HG03342 (cell line): Measurements from ENCODE around the gene CTAGE1.

ENCODE experiments used
- ATAC-seq: cut with Tn5 transposase; IDR thresholded peaks from one replicate; pipeline ENCODE4 v1.9.1; 2021; ENCODE audit warnings: mild to moderate bottlenecking, moderate library complexity; ENCODE audit not compliant: unreplicated experiment

Gene CTAGE1

DNA sequence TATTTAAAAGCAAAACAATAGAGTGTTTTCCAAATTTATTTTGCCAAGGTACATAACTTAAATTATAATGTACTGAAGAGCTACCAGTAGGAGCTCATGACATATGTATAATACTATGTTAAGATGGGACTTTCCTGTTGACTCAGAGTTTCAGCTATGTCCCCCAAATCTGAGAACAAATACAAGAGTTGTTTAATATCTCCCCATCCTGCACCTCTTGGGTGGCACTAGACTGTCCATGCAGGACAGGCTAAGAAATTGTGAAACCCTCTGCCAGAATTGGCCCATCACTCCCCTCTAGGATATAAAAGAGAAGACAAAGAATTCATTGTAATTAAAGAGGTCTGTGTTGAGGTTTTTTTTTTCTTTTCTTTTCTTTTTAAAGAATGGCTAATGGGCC is 21.7 kb upstream of the CTAGE1 start:
- no peak for ATAC-seq

DNA sequence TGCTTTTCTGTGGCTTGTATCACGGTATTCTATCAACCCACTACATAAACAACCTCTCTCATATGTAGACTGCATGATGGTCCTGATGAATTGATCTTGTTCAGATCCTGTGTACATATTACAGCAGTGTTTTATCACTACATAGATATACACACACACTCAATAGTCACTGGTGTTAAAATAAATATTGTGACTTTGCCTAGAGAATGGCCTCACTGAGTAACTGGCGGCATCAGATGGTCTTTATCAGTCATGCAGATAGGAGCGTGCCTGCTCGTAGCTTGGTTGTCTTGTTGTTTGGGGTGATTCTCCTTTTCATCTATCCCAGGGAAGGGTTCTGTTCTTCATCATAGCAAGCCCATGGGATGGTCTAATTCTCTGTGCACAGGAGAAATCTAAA is 18.4 kb upstream of the CTAGE1 start:
- ATAC-seq: no peak

DNA sequence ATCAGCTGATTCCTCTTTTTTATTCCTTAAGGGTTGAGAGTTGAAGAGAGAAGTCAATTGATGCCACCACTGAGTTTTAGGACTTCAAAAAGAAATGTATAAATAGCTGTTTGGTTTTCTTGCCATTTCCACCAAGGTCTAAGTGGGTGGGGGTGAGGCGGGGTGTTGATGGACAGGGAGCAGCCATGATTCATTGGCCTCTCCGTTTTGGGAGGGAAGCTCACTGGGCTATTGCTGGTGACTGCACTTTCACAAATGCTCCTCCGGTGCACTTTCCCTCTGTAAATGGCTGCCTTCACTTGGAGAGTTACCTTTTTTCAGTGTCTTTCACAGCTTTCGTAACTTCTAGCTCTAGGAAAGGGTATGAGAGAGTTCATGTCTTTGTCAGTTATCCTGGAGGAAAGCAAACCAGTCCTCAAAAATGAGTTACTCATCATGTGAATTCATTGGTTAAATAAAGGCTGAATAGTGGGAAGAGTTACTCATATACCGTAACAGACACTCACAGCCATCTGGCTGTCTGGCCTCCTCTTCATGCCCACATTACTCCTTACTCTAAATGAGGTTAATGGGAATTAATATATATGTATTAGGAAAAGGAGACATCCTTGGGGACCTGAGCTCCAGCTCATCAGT is 17.4 kb upstream of the CTAGE1 start:
- ATAC-seq: no peak

DNA sequence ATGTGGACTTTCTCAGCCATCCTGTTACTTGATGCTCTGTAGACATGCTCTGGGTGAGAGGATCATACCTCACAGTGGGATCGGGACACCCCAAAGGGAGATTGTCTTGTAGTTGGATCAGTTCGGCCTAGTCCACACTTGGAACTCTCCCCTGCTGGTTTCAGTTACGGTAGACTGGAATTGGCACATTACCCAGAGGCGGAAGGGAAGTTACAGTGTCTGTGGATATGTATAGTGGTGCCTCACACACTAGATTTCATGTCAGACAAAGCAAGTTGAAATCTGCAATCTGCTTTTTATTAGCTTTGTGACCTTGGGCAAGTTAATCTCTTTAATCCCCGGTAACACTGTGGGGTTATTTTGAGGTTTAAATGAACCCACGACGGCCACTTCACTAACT is 16.2 kb upstream of the CTAGE1 start:
- no peak for ATAC-seq

DNA sequence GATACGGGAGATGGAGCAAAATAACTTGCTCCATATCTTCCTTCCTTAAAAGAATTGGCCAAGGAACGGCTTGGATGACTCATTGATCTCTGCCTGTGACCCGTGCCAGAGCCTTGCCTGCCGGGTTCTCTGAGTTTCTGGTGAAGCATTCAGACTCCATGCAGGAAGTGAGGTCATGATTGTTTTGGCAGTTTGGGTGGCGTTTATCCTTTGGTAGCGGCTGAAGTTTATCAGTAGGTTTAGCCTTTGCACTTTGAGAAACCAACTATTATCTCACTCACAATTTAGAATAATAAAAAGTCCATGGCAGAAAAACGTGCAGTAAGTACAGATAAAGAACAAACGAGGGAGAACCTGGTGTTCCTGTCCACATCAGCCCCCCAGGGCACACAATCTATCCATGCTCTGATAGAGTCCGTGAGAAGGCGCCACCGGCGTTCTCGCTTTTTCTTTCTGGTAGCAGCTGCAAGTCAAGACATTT is 15.0 kb upstream of the CTAGE1 start:
- ATAC-seq: no peak

DNA sequence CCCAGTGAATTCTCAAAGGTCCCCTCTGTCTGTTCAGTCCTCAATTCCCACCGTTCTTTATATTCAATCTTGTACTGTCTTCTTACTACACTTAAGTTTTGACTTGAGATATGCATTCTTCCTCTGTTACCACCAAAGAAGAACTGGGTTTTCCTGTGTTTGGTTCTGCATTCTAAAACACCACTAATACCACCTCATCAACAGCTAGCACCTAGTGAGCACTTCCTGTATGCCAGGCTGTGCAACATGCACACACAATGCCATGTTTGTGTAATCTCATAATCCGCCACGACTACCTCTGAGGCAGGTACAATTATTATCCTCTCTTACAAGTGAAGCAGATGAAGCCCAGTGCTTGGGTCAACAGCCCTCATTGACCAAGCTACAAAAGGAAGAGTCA is 11.8 kb upstream of the CTAGE1 start:
- no peak for ATAC-seq

DNA sequence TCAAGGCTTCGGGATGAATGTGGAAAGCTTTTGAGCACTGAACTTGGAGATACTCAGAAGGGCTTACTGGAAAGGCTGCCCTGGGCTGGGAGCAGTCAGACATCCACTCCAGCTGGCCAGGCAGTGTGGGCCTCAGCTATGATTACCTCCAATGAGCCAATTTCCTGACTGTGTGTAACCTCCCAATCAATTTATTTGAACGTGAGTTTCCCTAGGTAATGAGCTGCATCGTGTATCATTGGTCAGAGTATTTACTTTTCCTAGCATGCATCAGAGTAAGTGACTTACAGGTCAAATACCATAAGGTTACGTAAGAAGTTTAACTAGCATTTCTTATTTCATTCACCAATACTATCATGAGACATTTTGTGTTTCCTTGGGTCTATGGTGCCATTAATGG is 11.0 kb upstream of the CTAGE1 start:
- no peak for ATAC-seq

DNA sequence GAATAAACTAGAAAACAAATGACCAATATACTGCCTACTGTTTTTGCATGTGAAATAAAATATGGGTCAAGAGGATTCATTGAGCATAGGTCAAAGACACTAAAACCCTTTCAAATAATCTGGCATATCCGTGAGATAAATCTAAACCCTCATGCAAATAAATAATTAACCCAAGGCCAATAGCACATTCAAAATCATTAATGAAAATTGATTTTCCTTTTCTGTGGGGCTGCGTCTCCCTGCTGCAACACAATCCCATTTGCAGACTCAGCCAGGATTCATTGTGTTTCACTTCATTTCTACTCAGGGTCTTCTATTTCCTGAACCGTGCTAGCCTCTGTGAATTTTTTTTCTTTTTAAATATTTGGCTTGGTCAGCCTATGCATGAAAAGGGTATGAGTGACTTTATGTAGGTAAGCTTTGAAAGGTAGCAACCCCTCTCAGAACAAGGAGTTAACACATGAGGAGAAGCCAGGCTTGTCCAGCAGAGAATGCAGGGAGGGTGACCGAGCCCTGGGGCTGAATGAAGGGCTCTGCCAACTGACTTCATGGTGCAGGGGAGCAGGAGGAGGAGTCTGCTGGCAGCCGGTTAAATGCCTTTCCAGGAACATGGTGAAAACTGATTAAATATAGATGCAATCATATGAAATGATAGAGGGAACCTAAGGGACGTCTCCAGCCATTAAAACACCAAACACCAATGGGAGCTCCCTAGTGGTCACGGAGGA is 10.3 kb upstream of the CTAGE1 start:
- no peak for ATAC-seq

DNA sequence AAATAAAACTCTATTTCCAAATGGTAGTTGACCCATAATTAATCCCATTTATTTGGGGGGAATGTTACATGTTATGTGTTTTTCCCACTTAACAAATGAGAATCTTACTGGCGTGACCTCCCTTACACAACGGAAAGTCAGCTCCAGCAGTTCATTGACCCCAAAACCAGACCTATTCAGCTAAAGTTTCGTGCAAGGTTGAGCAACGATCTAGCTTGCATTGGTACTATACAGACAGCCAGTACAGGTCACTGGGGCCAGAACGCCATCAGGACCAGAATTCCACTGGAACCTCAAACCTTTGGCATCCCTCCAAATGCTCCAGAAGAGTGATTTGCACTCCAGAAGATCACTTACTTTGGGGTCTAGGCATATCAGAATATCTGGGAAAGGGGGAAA is 6.8 kb upstream of the CTAGE1 start:
- no peak for ATAC-seq

DNA sequence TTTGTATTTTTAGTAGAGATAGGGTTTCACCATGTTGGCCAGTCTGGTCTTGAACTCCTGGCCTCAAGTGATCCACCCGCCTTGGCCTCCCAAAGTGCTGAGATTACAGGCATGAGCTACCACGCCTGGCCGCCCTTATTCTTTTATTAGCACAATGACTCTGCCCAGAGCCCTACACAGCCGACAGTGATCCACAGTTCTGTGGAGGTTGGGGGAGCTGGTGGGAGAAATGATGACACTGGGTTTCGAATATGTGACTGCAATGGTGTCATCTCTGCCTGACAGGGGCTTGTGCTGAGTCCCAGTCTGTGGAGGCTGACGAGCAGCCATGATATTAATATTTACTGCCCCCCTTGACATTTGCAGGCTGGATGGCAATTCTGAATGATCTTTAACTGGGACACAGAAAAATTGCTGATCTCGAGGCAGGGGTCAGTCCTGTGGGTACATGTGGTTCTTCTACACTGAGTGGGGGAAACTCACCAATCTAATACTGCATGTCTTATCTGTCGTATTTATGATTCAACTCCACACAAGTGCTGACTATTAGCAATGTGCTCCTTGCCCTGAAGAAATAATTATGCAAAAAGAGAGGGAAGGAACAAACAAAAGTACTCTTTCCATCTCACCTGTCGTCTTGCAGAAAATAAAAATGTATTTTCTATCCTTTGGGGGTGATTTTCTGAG is 6.3 kb upstream of the CTAGE1 start:
- ATAC-seq: no peak

DNA sequence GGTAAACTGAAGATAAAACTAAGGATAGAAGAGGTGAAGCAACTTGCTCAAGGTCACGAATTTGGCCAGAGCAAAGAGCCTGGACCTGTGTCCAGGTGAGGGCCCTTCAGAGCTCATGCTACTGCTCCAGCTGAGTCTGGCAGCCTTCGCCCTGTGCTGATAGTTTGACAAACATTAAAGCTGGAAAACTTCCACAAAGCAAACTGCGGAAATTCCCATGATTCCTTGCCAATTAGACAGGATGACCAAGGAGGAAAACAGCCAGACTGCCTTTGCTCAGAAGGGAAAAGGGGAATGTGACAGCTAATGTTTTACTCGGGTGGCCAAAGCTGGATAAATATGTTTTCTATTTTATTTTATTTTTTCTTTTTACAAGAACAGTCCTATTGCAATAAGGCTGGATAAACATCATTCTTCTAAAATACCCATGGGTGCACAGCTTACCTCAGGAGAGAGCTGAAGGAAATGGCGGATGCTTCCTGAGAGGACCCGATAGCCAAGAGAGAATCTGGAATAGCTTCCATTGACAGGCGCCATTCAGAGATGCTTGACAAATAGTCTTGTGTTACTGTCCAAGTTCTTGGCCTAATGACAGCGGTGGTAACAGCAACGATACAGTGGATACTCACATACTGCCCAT is 5.3 kb upstream of the CTAGE1 start:
- ATAC-seq: no peak

DNA sequence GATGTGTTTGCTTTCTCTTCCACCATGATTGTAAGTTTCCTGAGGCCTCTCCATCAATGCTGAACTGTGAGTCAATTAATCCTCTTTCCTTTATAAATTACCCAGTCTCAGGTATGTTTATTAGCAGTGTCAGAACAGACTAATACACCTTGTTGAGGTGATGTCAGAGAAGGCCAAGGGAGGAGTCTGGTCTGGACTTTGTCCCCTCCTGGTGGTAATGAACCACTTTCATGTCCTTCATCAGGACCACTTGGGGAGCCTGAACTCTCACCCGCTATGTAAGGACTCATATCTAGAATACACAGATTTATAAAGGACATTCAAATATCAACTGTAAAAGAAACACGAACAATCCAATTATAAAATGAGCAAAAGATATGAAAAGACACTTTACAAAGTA is 2.9 kb upstream of the CTAGE1 start:
- ATAC-seq: no peak

DNA sequence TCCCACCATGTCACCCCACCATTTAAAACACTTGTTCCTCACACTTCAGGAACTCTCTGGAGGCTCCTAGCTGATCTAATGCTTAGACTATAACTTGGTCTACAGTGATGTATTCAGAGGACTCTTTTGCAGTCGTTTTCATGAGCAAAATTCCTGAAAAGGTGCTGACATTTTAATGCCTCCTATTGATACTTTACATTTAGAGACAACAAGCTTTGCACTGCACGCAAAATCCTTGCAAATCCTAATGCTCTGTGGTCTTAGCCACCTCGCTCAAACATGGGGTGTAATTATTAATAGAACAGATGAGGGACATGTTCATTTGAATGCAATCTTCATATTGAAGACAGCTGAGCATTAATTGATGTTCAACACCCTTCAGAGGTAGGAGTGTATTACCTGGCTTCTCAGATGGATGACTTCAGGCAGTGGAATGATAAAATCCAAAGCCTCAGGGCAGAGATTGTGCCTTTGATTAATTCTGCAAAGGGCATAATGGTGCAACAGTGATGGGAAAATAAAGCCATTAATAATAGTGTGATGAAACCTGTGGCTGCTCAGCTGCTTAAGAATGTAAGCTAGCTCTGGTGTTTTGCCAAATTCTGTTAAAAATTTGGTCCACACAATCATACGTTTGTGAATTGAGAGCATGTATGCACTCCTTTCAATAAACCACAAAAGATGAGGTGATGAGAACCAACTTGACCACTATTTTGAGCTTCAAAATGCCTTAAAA is 5.4 kb downstream of the CTAGE1 start:
- ATAC-seq: no peak

DNA sequence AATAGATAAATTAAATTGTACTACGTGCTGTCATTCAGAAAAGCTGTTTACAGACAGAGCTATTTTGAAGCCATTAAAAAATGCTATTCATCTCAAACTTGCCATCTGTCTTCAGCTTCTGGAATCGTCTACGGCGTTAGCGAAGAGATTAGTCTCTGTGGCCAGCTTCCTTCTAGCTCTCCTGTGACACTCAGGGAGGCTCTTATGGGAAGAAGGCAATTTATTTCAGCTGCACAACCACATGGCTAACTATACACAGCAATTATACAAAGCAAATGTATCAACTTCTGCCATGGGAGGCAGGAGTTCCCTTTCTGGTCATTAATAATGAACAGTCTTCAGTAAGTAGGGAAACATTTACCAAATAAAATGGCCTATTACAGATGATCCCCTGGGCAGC is 6.3 kb downstream of the CTAGE1 start:
- ATAC-seq: no peak

DNA sequence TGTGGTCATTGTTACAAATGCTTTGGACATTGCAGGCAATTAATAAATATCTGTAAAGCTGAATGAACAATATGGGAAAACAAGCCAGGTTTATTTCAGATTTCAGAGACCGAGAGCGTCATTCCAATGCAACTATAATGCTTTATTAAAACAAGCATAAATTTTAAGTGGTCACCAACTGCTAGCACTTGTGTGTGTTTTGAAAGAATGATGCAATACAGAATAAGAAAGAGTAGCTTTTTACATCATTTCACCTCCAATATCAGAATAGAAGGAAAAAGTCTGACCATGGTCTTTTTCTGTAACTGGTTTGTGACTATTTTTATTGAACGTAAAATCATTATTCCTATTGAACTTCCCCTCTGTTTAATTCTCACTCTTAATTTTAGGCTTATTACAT is 7.6 kb downstream of the CTAGE1 start:
- no peak for ATAC-seq

DNA sequence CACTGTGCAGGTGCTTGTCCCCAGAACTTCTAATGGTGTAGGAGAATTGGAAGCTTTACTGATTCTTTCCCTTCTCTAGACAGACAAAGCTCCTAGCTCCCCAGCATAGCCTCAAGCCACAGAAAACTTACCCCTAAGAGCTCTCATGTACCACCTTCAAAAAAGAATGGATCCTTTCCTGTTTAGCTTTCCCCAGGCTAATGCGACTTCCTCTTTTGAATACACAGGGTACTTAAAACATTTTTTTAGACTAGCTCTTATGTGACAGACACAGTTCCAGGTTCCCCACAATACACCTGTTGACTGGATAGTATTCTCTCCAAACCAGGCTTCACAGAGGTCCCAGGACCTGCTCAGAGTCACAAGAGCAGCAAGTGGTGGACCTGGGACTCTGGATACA is 8.3 kb downstream of the CTAGE1 start:
- ATAC-seq: no peak

DNA sequence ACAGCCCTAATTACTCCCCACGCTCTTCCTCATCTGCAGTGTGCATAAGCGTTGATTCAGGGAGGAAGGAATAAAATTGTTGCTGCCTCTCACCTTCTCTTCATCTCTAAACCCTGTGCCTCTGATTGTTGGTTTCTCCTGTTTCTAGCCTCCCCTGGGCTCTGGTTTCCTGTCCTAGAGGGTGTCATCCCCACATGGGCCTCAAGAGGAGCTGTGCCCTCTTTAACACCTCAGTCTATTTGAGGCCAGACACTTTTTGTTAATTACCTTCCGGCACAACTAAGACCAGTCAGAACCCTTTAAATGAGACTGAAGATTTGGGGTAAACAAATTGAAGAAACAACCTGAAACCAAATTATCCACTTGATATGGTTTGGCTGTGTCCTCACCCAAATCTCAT is 9.7 kb downstream of the CTAGE1 start:
- no peak for ATAC-seq

DNA sequence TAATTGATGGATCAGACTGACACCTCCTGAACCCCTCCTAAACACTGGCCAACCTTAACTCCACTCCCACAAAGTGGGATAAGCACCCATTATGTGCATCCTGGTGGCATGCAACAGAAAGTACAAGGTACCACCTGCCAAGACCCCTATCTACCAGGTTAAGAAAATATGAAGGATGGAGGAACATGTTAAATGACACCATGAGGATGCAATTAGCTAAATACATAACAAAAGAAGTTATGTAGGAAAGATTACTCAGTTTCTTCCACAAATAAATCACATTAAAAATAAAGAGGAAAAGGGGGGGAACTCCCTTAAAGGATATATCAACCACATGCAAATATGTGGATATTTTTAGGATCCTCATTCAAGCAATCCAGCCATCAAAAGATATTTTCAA is 12.6 kb downstream of the CTAGE1 start:
- no peak for ATAC-seq

DNA sequence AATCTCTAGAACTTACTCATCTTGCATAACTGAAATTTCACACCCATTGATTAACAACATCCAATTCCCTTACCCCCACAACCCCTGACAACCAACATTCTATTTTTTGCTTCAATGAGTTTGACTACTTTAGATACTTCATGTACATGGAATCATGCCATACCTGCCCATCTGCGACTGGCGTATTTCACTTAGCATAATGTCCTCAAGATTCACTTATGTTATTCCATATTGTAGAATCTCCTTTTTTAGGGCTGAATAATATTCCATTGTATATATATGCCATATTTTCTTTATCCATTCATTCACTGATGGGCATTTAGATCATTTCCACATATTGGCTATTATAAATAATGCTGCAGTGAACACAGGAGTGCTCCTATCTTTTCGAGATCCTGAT is 13.8 kb downstream of the CTAGE1 start:
- no peak for ATAC-seq

DNA sequence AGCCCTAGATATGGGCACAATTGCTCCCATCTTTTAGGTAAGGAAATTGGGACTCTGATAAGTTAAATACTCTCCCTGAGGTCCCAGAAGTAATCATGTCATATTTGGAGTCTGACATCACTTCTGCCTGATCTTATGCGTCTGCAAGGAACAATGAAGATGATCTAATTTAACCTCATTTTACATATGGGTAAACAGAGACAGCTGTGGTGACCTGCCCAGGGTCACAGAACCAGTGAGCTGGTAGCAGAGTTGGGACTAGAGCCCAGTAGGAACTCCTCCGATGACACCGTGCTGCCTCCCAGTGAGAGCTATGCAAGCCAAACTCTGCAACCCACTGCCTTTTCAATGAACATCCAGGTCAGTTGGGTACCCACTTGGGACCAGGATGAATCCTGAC is 17.8 kb downstream of the CTAGE1 start:
- ATAC-seq: no peak

DNA sequence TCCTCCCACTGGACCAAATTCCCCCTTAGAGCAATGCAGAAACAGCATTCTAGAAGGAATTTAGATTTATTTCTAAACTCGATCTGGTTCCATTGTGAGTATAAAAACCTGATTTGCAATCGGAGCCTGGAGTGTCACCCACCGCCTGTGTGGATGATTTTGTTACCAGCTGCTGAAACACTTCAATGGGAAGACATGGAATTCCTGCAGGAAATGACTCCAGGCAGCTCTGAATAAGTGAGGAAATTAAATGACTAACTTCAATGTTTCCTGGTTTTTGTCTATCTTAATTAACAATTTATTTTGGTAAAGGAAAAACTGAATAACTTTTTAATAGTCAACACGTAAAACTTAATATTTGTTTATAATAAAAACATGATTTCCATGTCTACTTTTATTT is 19.3 kb downstream of the CTAGE1 start:
- ATAC-seq: no peak
